ENCODE data around the gene ZNF200.

Gene ZNF200

DNA sequence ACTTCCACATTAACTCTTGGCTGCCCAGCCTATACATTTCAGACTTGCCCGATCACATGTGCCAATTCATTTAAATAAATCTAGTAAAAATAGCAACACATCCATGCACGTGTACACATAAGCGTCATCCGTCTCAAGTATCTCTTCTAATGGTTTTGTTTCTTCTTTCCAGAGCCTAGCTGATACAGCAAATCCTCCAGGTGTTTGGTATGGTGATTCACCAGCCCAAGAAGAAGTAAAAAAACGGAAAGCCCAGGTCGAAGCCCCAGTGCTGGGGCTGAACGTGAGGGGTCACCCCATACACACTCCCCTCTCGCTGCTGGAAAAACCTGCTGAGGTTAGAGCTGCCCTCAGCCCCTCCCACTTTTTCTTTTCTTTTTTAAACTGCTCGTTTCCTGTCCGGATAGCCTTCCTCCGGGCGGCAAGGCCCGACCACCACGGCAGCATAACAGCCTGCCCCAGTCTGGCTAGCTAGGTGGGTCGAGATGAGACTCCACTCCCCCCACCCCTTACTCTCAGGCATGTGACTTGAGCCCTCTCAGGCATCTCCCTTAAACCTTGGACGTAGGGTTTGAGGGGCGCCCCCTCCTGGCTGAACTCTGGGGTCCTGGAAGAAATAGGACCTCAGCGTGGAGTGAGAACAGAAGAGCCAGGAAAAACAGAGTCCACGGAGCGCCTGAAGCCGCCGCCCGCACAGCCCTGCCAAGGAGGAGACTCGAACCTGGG is 60.9 kb downstream of the ZNF200 start:
- Histone ChIP-seq H3K9me3 (ENCODE audit: control insufficient read depth, low read length) (no peaks in the 10 kb centered on the region), H3K4me3 (ENCODE audit: extremely low read depth, insufficient read depth, low read length, poor library complexity, severe bottlenecking) (peak overlapping the region; percentile 18), H3K36me3 (ENCODE audit: control insufficient read depth, insufficient read depth, low read length) (no peaks in the 10 kb centered on the region), H3K27ac (ENCODE audit: low read depth, low read length, severe bottlenecking) (no peak overlapping the region), H3K4me1 (ENCODE audit: control insufficient read depth, insufficient read depth, low read length, poor library complexity, severe bottlenecking) (peaks cover 11% of the 10 kb centered on the region)
- 14 to 16% methylated on average over 19 to 20 of the region's 24 CpGs for whole genome bisulfite sequencing, 2 experiments (ENCODE audit: insufficient coverage in 2 of 2)

Measured in mesodermal cell (in vitro differentiated cells).